PC-9 (cell line): ENCODE data around the gene SPATS2L. TPM values are rescaled to one million over a fixed set of nuclear protein-coding genes. Genes with fewer than 3 reads are reported as not detected.

Source experiments
- BruUV-seq: library from RNA; stranded (reverse); fragments of 400-500 nt; replicated peaks from 2 replicates; lab custom pipeline; 2021; lab: Mats Ljungman, UMichigan
- CTCF ChIA-PET: fragments of 300-600 bp; sonication (Branson Sonifier 250); formaldehyde crosslinking; loops from one replicate; lab custom pipeline; 2022; ENCODE audit warnings: antibody characterized with exemption; lab: Charles Lee
- POLR2A ChIA-PET: fragments of 300-600 bp; sonication (Branson Sonifier 250); formaldehyde crosslinking; loops from one replicate; lab custom pipeline; 2022; ENCODE audit warnings: antibody characterized with exemption; ENCODE audit not compliant: unreplicated experiment; lab: Charles Lee
- DNase-seq, 2 experiments: peaks; one replicate each; pipeline versions ENCODE4 v3.0.0 to v3.0.0-alpha.2; 2015 to 2022; ENCODE audit warnings: mixed read lengths in 1 of 2
- H2AFZ ChIP-seq: fragments of 200-600 bp; sonication (generic); 2 replicates; pipeline ENCODE4 v1.8.1; 2017; ENCODE audit warnings: antibody characterized with exemption
- H3F3A ChIP-seq: fragments of 200-600 bp; sonication (generic); 2 replicates; pipeline ENCODE4 v1.8.1; 2017; ENCODE audit warnings: antibody characterized with exemption, mild to moderate bottlenecking, low read depth; ENCODE audit not compliant: insufficient read depth
- H3K27ac ChIP-seq: fragments of 200-600 bp; sonication (generic); 2 replicates; pipeline ENCODE4 v1.6.1; 2016; ENCODE audit warnings: mixed run types
- H3K27me3 ChIP-seq: fragments of 200-600 bp; sonication (generic); 2 replicates; pipeline ENCODE4 v1.6.1; 2016; ENCODE audit warnings: low read depth, mixed run types; ENCODE audit not compliant: insufficient read depth
- H3K36me3 ChIP-seq: fragments of 200-600 bp; sonication (generic); 2 replicates; pipeline ENCODE4 v1.6.1; 2016; ENCODE audit warnings: low read depth, mixed run types
- H3K4me1 ChIP-seq: fragments of 200-600 bp; sonication (generic); replicated peaks from 2 replicates; pipeline ENCODE4 v1.6.1; 2016; ENCODE audit warnings: mixed run types; ENCODE audit not compliant: insufficient read depth
- H3K4me2 ChIP-seq: fragments of 200-600 bp; sonication (generic); 2 replicates; pipeline ENCODE4 v1.6.1; 2017; ENCODE audit warnings: mixed run types
- H3K4me3 ChIP-seq: fragments of 200-600 bp; sonication (generic); 2 replicates; pipeline ENCODE4 v1.6.1; 2016; ENCODE audit warnings: mixed run types
- H3K79me2 ChIP-seq: fragments of 200-600 bp; sonication (generic); 2 replicates; pipeline ENCODE4 v1.6.1; 2017; ENCODE audit warnings: low read depth, mixed run types
- H3K9me2 ChIP-seq: fragments of 200-600 bp; sonication (generic); 2 replicates; pipeline ENCODE4 v1.8.1; 2017; ENCODE audit warnings: mild to moderate bottlenecking; ENCODE audit not compliant: insufficient read depth
- H3K9me3 ChIP-seq: fragments of 200-600 bp; sonication (generic); 2 replicates; pipeline ENCODE4 v1.8.1; 2016; ENCODE audit warnings: low read depth; ENCODE audit not compliant: insufficient read depth
- H4K20me1 ChIP-seq: fragments of 200-600 bp; sonication (generic); 2 replicates; pipeline ENCODE4 v1.8.1; 2017; ENCODE audit not compliant: insufficient read depth
- EZH2 ChIP-seq: fragments of 200-600 bp; sonication (generic); IDR thresholded peaks from 2 replicates; pipeline ENCODE4 v1.8.0; 2017; ENCODE audit warnings: antibody characterized with exemption, low read depth
- intact Hi-C: fragments of 100-400 bp; cut with micrococcal nuclease; formaldehyde crosslinking; loops from one replicate; pipeline ENCODE4 v1.10.0; 2022; ENCODE audit not compliant: unreplicated experiment
- total RNA-seq: library from RNA; stranded (reverse); gene quantifications from 2 replicates; pipeline ENCODE4 v1.2.3, GENCODE V29; 2021
- TF ChIP-seq, protein P1 (sequence below): fragments of 200-600 bp; sonication (generic); conservative IDR thresholded peaks from 2 replicates; pipeline ENCODE4 v1.6.1; 2017; ENCODE audit warnings: mixed run types, antibody characterized with exemption, mild to moderate bottlenecking, moderate library complexity

The SPATS2L gene
- total RNA-seq, 1 experiment from 2014 or later, result 199 TPM

DNA sequence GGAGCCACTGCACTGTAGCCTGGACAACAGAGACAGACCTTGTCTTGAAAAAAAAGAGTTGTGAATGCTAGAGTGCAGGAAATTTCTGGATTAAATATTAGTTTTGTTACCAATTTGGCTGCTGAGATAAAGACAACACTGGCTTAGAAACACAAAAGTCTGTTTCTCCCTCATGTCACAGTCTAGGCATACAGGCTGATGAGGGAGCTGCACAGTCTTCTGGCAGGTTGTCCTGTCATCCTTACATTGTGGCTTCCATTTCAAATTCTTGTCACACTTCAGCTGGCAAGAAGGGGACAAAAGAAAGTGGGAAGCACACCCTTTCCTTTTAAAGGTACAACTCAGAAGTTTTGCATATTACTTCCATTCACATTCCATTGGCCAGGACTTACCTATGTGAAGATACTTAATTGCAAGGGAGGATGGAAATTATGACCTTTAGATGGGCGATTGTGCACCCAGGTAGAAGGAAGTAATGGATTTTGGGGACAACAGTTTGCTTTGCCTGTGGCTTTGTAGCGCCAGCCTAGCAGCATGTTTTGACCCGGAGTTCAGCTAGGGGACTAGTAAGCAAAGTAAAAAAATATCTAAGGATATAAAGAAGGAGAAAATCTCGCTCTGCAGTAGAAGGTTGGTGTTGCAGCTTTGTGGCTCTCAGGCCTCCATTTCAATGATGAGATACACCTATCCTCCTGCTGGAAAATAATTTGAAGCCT, 55.9 kb downstream of the SPATS2L start:
- H3K9me2 ChIP-seq, result no peaks in the 10 kb centered on the region
- ChIA-PET POLR2A (no interaction called here), CTCF (no interaction called here)
- no peaks in the 10 kb centered on the region for H3K36me3 ChIP-seq
- intact Hi-C loops, result no loop called here
- H3K79me2 ChIP-seq, result peaks cover 62% of the 10 kb centered on the region
- no TSS peak for BruUV-seq
- no peak overlapping the region for H3K4me3 ChIP-seq
- no peak for DNase-seq
- no peak overlapping the region for H2AFZ ChIP-seq
- no peaks in the 10 kb centered on the region for H4K20me1 ChIP-seq
- H3K27ac ChIP-seq, result no peak overlapping the region
- no peaks in the 10 kb centered on the region for H3K27me3 ChIP-seq
- H3F3A ChIP-seq, result peaks cover 20% of the 10 kb centered on the region; the same call in 1 of the 2 replicates
- no peaks in the 10 kb centered on the region for H3K9me3 ChIP-seq
- TF ChIP-seq EZH2, result no peak
- TF ChIP-seq, protein P1, sequence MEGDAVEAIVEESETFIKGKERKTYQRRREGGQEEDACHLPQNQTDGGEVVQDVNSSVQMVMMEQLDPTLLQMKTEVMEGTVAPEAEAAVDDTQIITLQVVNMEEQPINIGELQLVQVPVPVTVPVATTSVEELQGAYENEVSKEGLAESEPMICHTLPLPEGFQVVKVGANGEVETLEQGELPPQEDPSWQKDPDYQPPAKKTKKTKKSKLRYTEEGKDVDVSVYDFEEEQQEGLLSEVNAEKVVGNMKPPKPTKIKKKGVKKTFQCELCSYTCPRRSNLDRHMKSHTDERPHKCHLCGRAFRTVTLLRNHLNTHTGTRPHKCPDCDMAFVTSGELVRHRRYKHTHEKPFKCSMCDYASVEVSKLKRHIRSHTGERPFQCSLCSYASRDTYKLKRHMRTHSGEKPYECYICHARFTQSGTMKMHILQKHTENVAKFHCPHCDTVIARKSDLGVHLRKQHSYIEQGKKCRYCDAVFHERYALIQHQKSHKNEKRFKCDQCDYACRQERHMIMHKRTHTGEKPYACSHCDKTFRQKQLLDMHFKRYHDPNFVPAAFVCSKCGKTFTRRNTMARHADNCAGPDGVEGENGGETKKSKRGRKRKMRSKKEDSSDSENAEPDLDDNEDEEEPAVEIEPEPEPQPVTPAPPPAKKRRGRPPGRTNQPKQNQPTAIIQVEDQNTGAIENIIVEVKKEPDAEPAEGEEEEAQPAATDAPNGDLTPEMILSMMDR, result no peak
- H3K4me1 ChIP-seq, result peaks cover 17% of the 10 kb centered on the region
- no peak overlapping the region for H3K4me2 ChIP-seq

DNA sequence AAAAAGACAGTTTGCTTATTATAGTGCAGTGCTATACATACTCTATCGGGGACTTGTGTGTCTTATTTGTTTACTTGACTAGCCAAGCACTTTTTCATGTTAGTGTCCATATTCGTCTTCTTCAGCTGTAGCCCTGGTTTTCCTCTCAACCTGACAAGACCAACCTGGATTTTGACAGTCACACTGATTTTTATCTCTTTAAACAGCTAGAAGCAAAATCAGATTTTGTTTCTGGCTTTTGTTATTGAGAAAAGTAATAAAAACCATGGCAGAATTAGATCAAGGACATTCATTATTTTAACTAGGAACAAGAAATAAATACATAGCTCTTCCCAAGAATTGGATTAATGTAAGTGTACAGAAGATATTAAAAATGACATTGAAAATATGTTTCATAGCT, 56.8 kb downstream of the SPATS2L start:
- H3K4me1 ChIP-seq, result peaks cover 24% of the 10 kb centered on the region
- CTCF ChIA-PET, result interaction anchor here (0.6 kb wide), 1 partner anchor 51 kb away, joined by 4 read pairs; no protein-coding TSS in a partner anchor
- no peak overlapping the region for H3K27ac ChIP-seq

DNA sequence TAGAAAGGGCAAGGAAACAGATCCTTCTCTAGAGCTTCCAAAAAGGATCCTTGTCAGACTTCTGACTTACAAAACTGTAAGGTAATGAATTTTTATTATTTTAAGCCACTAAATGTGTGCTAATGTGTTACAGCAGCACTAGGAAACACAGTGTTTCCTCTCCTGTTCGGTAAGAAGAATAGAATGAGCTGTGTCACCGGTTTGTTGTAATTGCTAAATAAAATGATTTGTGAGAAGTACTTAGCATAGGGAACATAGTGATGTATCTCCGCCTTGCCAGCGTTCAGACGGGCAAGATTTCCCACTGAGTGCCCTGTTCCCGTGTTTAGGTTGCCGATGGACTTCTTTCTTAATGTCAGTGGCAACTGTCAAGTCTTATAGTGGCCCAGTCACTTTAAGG, 57.6 kb downstream of the SPATS2L start:
- H3K9me3 ChIP-seq, result no peaks in the 10 kb centered on the region
- CTCF ChIA-PET, result no interaction called here
- intact Hi-C loops, result no loop called here
- POLR2A ChIA-PET, result interaction anchor here (0.6 to 0.7 kb wide), 2 partner anchors 9 to 28 kb away, joined by 3 to 25 read pairs; no protein-coding TSS in a partner anchor
- no peaks in the 10 kb centered on the region for H3K9me2 ChIP-seq
- TF ChIP-seq EZH2, result no peak
- TF ChIP-seq, protein P1, result no peak
- peaks cover 24% of the 10 kb centered on the region for H3F3A ChIP-seq
- no peak overlapping the region for H2AFZ ChIP-seq
- H3K36me3 ChIP-seq, result peaks cover 7% of the 10 kb centered on the region
- no peak overlapping the region for H3K4me2 ChIP-seq
- H3K27me3 ChIP-seq, result no peaks in the 10 kb centered on the region
- no peak overlapping the region for H3K4me3 ChIP-seq
- peaks cover 24% of the 10 kb centered on the region for H3K4me1 ChIP-seq
- no TSS peak for BruUV-seq
- no peak overlapping the region for H3K27ac ChIP-seq
- H4K20me1 ChIP-seq, result no peaks in the 10 kb centered on the region
- H3K79me2 ChIP-seq, result peaks cover 62% of the 10 kb centered on the region
- DNase-seq, result no peak

More for the DNA sequence above, 56.8 kb downstream of the SPATS2L start:
- peaks cover 4% of the 10 kb centered on the region for H3K36me3 ChIP-seq
- H4K20me1 ChIP-seq, result no peaks in the 10 kb centered on the region
- H3K9me3 ChIP-seq, result no peaks in the 10 kb centered on the region
- no peak overlapping the region for H3K4me2 ChIP-seq
- no peak overlapping the region for H3K4me3 ChIP-seq
- POLR2A ChIA-PET, result interaction anchor here (0.6 kb wide), 1 partner anchor 406 kb away, joined by 3 read pairs; no protein-coding TSS in a partner anchor
- no peak for DNase-seq
- BruUV-seq, result no TSS peak
- TF ChIP-seq, protein P1, result no peak
- TF ChIP-seq EZH2, result no peak
- intact Hi-C loops, result no loop called here
- no peak overlapping the region for H2AFZ ChIP-seq
- H3K9me2 ChIP-seq, result no peaks in the 10 kb centered on the region
- H3F3A ChIP-seq, result peaks cover 24% of the 10 kb centered on the region
- H3K27me3 ChIP-seq, result no peaks in the 10 kb centered on the region
- peaks cover 62% of the 10 kb centered on the region for H3K79me2 ChIP-seq
